ENCODE data around the gene GP5.

GP5 gene

GRCh38 chr3:194373028-194373427 lies 26.0 kb downstream of the GP5 start:
- TF ChIP-seq CTCF (conservative IDR thresholded peaks at IDR 0.05; ENCODE audit: low read depth, low read length): no peak
- DNase-seq (ENCODE audit: low read depth): no peak
- H3K4me3 ChIP-seq (ENCODE audit: low read depth, low read length): no peak overlapping the region

- no peak for DNase-seq (ENCODE audit: low read depth)
- no peak overlapping the region for H3K4me3 ChIP-seq (ENCODE audit: low read depth, low read length)
- TF ChIP-seq CTCF (conservative IDR thresholded peaks at IDR 0.05; ENCODE audit: low read depth, low read length): no peak
Observed at GRCh38 chr3:194370753-194371152, 28.3 kb downstream of the GP5 start.

DNA sequence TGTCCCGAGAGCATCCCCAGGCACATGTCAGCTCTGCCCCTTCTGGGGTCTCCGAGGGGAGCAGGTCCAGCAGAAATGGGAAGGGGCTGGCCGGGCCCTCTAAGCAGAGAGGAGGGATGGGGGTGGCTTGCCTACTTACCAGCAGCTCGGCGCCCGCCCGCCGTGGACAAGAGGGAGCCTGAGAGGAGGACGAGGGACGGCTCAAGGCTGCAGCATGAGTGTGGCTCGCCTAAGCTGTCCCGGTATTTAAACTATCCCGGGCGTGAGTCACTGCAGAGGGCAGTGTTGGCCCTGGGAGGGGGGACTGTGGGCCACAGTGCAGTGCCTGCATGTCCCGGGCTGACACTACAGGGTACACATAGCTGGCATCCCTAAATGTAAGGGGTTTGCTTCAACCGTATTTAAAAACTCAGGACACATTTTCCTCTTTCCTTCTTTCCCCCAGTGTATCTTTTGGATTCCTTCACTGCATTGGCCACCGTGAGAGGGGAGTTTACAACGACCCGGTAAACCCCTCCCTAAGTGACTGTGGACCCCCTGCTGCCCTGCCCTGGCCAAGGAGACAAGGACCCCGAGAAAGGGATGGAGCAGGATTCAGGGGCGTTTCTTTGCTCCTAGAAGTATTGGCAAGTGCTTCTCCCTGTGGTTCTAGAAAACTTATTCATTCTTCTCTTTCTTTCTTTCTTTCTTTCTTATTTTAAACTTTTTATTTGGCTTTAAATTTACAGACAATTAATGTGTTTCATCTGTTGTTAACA lies 29.4 kb downstream of the GP5 start, which contains the start of gene LRRC15:
Gene LRRC15, minus strand, starts transcription at position 222 of the 758 bp plus-strand sequence. CDS start 8,700 bp downstream, outside the sequence.
- no peak within 1 kb of the TSS for H3K4me3 ChIP-seq (ENCODE audit: low read depth, low read length)
- peak; percentile 38 for DNase-seq (ENCODE audit: low read depth)
- TF ChIP-seq CTCF (conservative IDR thresholded peaks at IDR 0.05; ENCODE audit: low read depth, low read length): no peak

DNA sequence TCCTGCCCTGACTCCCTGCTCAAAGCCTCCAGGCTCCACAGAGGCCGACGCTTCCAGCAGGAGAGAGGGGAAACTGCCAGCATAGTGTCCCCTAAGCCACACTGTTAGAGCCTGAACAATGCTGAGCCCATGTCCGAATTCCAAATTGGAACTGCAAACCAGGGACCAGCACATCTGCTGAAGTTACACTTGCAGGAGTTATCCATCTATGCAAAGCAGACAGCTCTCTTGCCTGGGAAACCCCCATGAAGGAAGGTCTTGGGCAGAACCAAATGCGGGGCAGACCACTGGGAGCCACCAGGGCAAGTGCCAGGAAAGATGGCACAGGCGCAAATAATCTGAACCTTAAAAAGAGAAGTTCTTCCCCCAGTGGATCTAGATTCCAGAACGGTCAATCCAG lies 30.1 kb downstream of the GP5 start:
- no peak for TF ChIP-seq CTCF (conservative IDR thresholded peaks at IDR 0.05; ENCODE audit: low read depth, low read length)
- no peak overlapping the region for H3K4me3 ChIP-seq (ENCODE audit: low read depth, low read length)
- DNase-seq (ENCODE audit: low read depth): no peak

DNA sequence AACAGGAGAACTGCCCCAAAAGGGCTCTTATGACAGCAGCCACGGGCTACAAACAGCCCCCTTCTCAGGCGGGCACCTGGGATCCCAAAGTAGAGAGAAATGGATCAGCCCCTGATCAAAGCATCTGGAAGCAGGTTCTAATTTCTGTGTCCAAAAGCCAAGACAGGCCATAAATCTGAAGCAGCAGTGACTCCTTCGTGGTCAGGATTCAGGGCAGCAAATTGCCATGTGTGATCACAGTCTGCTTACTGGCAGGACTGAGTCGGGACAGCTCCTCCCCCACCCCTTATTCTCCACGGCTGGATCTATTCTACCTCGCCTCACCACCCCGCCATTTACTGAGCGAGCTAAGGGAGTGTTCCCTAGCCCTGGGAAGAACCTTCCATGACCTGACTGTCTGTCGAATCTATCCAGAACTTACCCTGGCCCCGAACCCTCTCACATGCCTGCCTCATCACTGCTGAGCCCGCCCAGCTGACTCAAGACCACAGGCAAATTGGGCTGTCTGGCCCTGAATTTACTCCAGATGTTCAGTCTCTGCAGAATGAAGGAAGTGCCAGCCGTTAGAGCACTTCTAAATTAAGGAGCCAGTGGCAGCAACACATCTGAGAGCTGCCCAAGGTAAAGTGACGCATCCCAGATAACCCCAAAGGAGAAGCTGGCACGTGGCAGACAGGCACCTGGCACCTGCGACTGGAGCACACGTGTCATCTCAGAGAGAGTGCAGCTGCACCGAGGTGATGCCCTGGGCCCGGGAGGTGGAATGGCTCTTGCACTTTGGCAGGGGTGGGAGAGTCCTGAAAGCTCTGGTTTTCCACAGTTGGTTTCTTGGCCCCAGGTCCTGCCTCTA lies 30.8 kb downstream of the GP5 start:
- no peak overlapping the region for H3K4me3 ChIP-seq (ENCODE audit: low read depth, low read length)
- no peak for DNase-seq (ENCODE audit: low read depth)
- no peak for TF ChIP-seq CTCF (conservative IDR thresholded peaks at IDR 0.05; ENCODE audit: low read depth, low read length)

- no peak for DNase-seq (ENCODE audit: low read depth)
- no peak for TF ChIP-seq CTCF (conservative IDR thresholded peaks at IDR 0.05; ENCODE audit: low read depth, low read length)
- no peak overlapping the region for H3K4me3 ChIP-seq (ENCODE audit: low read depth, low read length)
Observed at GRCh38 chr3:194365978-194366490, 33.0 kb downstream of the GP5 start.
